Panc1 (cell line): ENCODE measurements around the gene CCDC85A. TPM values are rescaled to one million over a fixed set of nuclear protein-coding genes. Genes with fewer than 3 reads are reported as not detected.

ENCODE experiments used
- ATAC-seq: fragments of 200-7000 bp; cut with Tn5 transposase; 2 replicates; pipeline ENCODE4 v1.9.1; 2020; ENCODE audit warnings: mild to moderate bottlenecking, moderate library complexity
- BruUV-seq: library from RNA; stranded (reverse); fragments of 400-500 nt; replicated peaks from 2 replicates; lab custom pipeline; 2021; lab: Mats Ljungman, UMichigan
- CTCF ChIA-PET: fragments of 300-600 bp; sonication (Branson Sonifier 250); formaldehyde crosslinking; loops from one replicate; lab custom pipeline; 2022; ENCODE audit warnings: antibody characterized with exemption; lab: Charles Lee
- POLR2A ChIA-PET: fragments of 300-600 bp; sonication (Branson Sonifier 250); formaldehyde crosslinking; loops from one replicate; lab custom pipeline; 2022; ENCODE audit warnings: antibody characterized with exemption; lab: Charles Lee
- DNase-seq: peaks from one replicate; pipeline ENCODE4 v3.0.0-alpha.2; 2010; ENCODE audit warnings: low read depth, low spot score
- H3K27ac ChIP-seq: 2 replicates; pipeline ENCODE4 v1.5.1; 2011; ENCODE audit warnings: mild to moderate bottlenecking, low read length, inconsistent platforms
- H3K27me3 ChIP-seq: fragments of 200-500 bp; sonication (Bioruptor generic); 2 replicates; pipeline ENCODE4 v1.6.0; 2014; ENCODE audit warnings: low read length, inconsistent platforms; ENCODE audit not compliant: control insufficient read depth, insufficient read depth
- H3K36me3 ChIP-seq: fragments of 200-500 bp; sonication (Bioruptor generic); 2 replicates; pipeline ENCODE4 v1.5.1; 2014; ENCODE audit warnings: inconsistent platforms, mild to moderate bottlenecking, low read length, moderate library complexity; ENCODE audit not compliant: control insufficient read depth, insufficient read depth
- H3K4me1 ChIP-seq: 2 replicates; pipeline ENCODE4 v1.5.1; 2011; ENCODE audit warnings: inconsistent platforms, mild to moderate bottlenecking, low read length, moderate library complexity; ENCODE audit not compliant: control insufficient read depth, insufficient read depth
- H3K4me3 ChIP-seq, 2 experiments: 2 replicates each; pipeline ENCODE4 v1.5.1; 2011 to 2012; ENCODE audit warnings: low read depth in 2 of 2, low read length in 2 of 2, mild to moderate bottlenecking in 2 of 2, inconsistent platforms in 1 of 2, moderate library complexity in 1 of 2
- H3K9me3 ChIP-seq: fragments of 200-500 bp; sonication (Bioruptor generic); 2 replicates; pipeline ENCODE4 v1.5.1; 2014; ENCODE audit warnings: low read depth, mild to moderate bottlenecking, inconsistent platforms, low read length, moderate library complexity; ENCODE audit not compliant: control insufficient read depth, insufficient read depth
- CTCF ChIP-seq: fragments of 450-650 bp; IDR thresholded peaks from 2 replicates; pipeline ENCODE4 v1.5.1; 2017; ENCODE audit warnings: mild to moderate bottlenecking
- POLR2AphosphoS5 ChIP-seq: IDR thresholded peaks from 2 replicates; pipeline ENCODE4 v1.6.1; 2012; ENCODE audit warnings: mild to moderate bottlenecking, low read depth, low read length, moderate library complexity
- SIN3A ChIP-seq: IDR thresholded peaks from 2 replicates; pipeline ENCODE4 v1.6.1; 2012; ENCODE audit warnings: low read depth, mild to moderate bottlenecking, low read length, moderate library complexity, borderline replicate concordance; ENCODE audit not compliant: insufficient read depth
- TCF7L2 ChIP-seq: IDR thresholded peaks from 2 replicates; pipeline ENCODE4 v1.6.1; 2011; ENCODE audit warnings: mild to moderate bottlenecking, low read depth, low read length, inconsistent platforms
- in situ Hi-C: cut with HindIII; loops from 2 replicates; pipeline ENCODE4 v1.10.0; 2016; ENCODE audit warnings: low sequenced_read_pairs, low pct_unique_long_range_greater_than_20kb
- intact Hi-C: fragments of 100-400 bp; cut with micrococcal nuclease; formaldehyde crosslinking; loops from one replicate; pipeline ENCODE4 v1.10.0; 2022; ENCODE audit not compliant: unreplicated experiment
- total RNA-seq: library from RNA; stranded (reverse); gene quantifications from one replicate; pipeline ENCODE4 v1.2.1, GENCODE V29; 2021; ENCODE audit not compliant: unreplicated experiment
- TF ChIP-seq, protein P1 (sequence below), 2 experiments: IDR thresholded peaks; 2 replicates each; pipeline ENCODE4 v1.6.1; 2011 to 2012; ENCODE audit warnings: low read depth in 2 of 2, control low read depth in 1 of 2, low read length in 1 of 2, mild to moderate bottlenecking in 1 of 2, moderate library complexity in 1 of 2; ENCODE audit not compliant: insufficient read depth in 1 of 2

The CCDC85A gene
- total RNA-seq, 1 experiment from 2014 or later, result 0.05 TPM

DNA sequence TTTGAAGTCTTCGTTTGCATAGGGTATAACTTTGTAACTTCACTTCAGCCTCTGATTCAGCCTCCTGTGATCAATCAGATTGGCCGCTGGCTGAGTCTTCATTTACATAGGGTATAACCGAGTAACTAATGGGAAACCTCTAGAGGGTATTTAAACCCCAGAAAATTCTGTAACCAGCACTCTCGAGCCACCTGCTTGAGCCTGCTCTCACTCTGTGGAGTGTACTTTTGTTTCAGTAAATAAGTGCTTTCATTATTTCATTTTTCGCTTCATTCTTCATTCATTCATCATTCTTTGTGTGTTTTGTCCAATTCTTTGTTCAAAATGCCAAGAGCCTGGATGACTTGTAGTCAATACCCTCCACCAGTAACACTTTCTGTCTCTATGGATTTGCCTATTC lies 56.4 kb downstream of the CCDC85A start:
- Histone ChIP-seq H3K4me1 (no peaks in the 10 kb centered on the region), H3K27me3 (no peaks in the 10 kb centered on the region), H3K9me3 (0 out of 2 replicates have a peak, but pooled peaks cover 5% of the 10 kb centered on the region), H3K27ac (no peak overlapping the region), H3K36me3 (no peaks in the 10 kb centered on the region), H3K4me3 (no peak overlapping the region)
- DNase-seq, result no peak
- no peak for TF ChIP-seq TCF7L2
- TF ChIP-seq, protein P1, sequence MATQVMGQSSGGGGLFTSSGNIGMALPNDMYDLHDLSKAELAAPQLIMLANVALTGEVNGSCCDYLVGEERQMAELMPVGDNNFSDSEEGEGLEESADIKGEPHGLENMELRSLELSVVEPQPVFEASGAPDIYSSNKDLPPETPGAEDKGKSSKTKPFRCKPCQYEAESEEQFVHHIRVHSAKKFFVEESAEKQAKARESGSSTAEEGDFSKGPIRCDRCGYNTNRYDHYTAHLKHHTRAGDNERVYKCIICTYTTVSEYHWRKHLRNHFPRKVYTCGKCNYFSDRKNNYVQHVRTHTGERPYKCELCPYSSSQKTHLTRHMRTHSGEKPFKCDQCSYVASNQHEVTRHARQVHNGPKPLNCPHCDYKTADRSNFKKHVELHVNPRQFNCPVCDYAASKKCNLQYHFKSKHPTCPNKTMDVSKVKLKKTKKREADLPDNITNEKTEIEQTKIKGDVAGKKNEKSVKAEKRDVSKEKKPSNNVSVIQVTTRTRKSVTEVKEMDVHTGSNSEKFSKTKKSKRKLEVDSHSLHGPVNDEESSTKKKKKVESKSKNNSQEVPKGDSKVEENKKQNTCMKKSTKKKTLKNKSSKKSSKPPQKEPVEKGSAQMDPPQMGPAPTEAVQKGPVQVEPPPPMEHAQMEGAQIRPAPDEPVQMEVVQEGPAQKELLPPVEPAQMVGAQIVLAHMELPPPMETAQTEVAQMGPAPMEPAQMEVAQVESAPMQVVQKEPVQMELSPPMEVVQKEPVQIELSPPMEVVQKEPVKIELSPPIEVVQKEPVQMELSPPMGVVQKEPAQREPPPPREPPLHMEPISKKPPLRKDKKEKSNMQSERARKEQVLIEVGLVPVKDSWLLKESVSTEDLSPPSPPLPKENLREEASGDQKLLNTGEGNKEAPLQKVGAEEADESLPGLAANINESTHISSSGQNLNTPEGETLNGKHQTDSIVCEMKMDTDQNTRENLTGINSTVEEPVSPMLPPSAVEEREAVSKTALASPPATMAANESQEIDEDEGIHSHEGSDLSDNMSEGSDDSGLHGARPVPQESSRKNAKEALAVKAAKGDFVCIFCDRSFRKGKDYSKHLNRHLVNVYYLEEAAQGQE (IDR thresholded peaks at IDR 0.05; ENCODE audit: insufficient read depth in 1 of 2, low read depth in 2 of 2, low read length in 1 of 2), result no peak
- no peak for TF ChIP-seq POLR2AphosphoS5
- no peak for TF ChIP-seq CTCF
- no peak for TF ChIP-seq SIN3A
- no peak for ATAC-seq
- in situ Hi-C loops, result no loop called here
- ChIA-PET POLR2A (no interaction called here), CTCF (no interaction called here)
- no TSS peak for BruUV-seq
- intact Hi-C loops, result no loop called here

GRCh38 chr2:56244506-56244905 lies 60.7 kb downstream of the CCDC85A start:
- ATAC-seq, result no peak
- in situ Hi-C loops (no loop called here), intact Hi-C loops (no loop called here)
- H3K4me1 ChIP-seq, result no peaks in the 10 kb centered on the region
- no peaks in the 10 kb centered on the region for H3K27me3 ChIP-seq
- BruUV-seq, result no TSS peak
- H3K4me3 ChIP-seq, result no peak overlapping the region
- no peak for DNase-seq
- H3K9me3 ChIP-seq, result 0 out of 2 replicates have a peak, but pooled peaks cover 5% of the 10 kb centered on the region
- H3K36me3 ChIP-seq, result no peaks in the 10 kb centered on the region
- TF ChIP-seq, protein P1 (IDR thresholded peaks at IDR 0.05; ENCODE audit: insufficient read depth in 1 of 2, low read depth in 2 of 2, low read length in 1 of 2), result no peak
- TF ChIP-seq TCF7L2 (no peak), CTCF (no peak), SIN3A (no peak), POLR2AphosphoS5 (no peak)
- POLR2A ChIA-PET, result no interaction called here
- no peak overlapping the region for H3K27ac ChIP-seq
- CTCF ChIA-PET, result no interaction called here
